Type B pancreatic cell (in vitro differentiated cells): Measurements from ENCODE around the gene TEX14. TPM values are rescaled to one million over a fixed set of nuclear protein-coding genes. Genes with fewer than 3 reads are reported as not detected.
"Not testable (repeated sequence)": the region's sequence is repeated elsewhere in the genome, so short reads cannot be mapped to it uniquely, and the experiment has no call there.

Experiments
- DNase-seq: peaks from one replicate; pipeline ENCODE4 v3.0.0; 2021; ENCODE audit warnings: mixed read lengths; ENCODE audit not compliant: unreplicated experiment; ENCODE audit errors: extremely low spot score
- H3K27ac Mint-ChIP-seq: 2 replicates; pipeline ENCODE4 v1.8.0; 2021; ENCODE audit warnings: mild to moderate bottlenecking, mixed read lengths
- H3K27me3 Mint-ChIP-seq: 2 replicates; pipeline ENCODE4 v1.8.0; 2021; ENCODE audit warnings: mixed read lengths
- H3K36me3 Mint-ChIP-seq: 2 replicates; pipeline ENCODE4 v1.8.0; 2021; ENCODE audit warnings: mixed read lengths
- H3K4me1 Mint-ChIP-seq: one replicate; pipeline ENCODE4 v1.8.0; 2021; ENCODE audit warnings: mixed read lengths; ENCODE audit not compliant: unreplicated experiment
- H3K4me3 Mint-ChIP-seq: 2 replicates; pipeline ENCODE4 v1.8.0; 2021; ENCODE audit warnings: mild to moderate bottlenecking, mixed read lengths
- H3K9me3 Mint-ChIP-seq: 2 replicates; pipeline ENCODE4 v1.8.0; 2021; ENCODE audit warnings: mixed read lengths
- total RNA-seq: library from RNA; stranded (reverse); gene quantifications from 2 replicates; pipeline ENCODE4 v1.2.1, GENCODE V29; 2021; ENCODE audit warnings: low replicate concordance
- TF ChIP-seq, protein P1 (sequence below): fragments of 200-600 bp; sonication (generic); conservative IDR thresholded peaks from 2 replicates; pipeline ENCODE4 v1.5.0; 2021; ENCODE audit warnings: antibody characterized with exemption, mild to moderate bottlenecking

Gene TEX14
- total RNA-seq, 1 donor from 2014 or later = 0.34 TPM

DNA sequence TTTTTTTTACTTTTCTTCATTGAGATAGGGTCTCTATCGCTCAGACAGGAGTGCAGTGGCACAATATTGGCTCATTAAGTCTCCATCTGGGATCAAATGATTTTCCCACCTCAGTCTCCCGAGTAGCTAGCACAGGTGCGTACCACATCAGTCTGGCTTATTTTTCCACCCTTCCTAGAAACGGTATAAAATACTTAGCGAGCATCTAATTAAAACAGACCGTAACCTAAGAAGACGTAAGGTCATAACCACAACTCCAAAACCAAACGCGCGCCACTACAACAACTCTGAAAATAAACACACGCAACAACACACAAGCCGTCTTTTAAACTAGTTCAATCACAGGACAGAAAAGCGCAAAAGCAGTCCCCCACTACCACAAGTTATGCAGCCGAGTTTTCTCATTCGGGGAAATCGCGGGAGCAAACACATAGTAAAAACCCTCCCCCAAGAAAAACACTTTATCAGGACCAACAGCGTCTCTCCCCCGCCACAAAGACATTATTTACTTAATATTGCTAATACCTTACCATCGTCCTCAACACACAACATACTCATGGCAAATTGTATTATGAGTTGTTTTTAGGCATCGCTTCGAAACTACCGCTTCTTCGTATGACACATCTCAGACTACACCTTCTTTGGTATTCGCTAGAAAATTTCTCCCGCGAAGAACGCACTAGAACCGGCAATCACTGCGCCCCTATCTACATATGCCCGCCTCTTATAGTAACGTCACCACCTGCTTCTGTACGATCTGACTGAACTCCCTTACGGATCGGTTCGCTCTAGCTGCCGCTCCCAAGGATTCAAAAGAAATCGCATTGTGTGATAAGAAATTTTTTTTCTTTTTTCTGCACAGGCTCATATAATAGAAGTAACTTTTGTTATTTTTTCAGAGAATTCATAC, 32.8 kb downstream of the TEX14 start:
- peak overlapping the region; percentile 90 for H3K4me3 Mint-ChIP-seq
- DNase-seq = peak; percentile 77

GRCh38 chr17:58657962-58658803, 33.7 kb downstream of the TEX14 start:
- not testable (repeated sequence) for H3K9me3 Mint-ChIP-seq, DNase-seq, H3K36me3 Mint-ChIP-seq, H3K27me3 Mint-ChIP-seq
- H3K27ac Mint-ChIP-seq = peak overlapping the region; percentile 100
- H3K4me3 Mint-ChIP-seq = peak overlapping the region; percentile 90
- peaks cover 13% of the 10 kb centered on the region for H3K4me1 Mint-ChIP-seq

More for the DNA sequence above, 32.8 kb downstream of the TEX14 start:
- TF ChIP-seq, protein P1, sequence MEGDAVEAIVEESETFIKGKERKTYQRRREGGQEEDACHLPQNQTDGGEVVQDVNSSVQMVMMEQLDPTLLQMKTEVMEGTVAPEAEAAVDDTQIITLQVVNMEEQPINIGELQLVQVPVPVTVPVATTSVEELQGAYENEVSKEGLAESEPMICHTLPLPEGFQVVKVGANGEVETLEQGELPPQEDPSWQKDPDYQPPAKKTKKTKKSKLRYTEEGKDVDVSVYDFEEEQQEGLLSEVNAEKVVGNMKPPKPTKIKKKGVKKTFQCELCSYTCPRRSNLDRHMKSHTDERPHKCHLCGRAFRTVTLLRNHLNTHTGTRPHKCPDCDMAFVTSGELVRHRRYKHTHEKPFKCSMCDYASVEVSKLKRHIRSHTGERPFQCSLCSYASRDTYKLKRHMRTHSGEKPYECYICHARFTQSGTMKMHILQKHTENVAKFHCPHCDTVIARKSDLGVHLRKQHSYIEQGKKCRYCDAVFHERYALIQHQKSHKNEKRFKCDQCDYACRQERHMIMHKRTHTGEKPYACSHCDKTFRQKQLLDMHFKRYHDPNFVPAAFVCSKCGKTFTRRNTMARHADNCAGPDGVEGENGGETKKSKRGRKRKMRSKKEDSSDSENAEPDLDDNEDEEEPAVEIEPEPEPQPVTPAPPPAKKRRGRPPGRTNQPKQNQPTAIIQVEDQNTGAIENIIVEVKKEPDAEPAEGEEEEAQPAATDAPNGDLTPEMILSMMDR = no peak
- Mint-ChIP-seq H3K36me3 (no peaks in the 10 kb centered on the region), H3K27me3 (peaks cover 6% of the 10 kb centered on the region), H3K4me1 (peaks cover 13% of the 10 kb centered on the region), H3K27ac (peak overlapping the region; percentile 100), H3K9me3 (peaks cover 4% of the 10 kb centered on the region)

DNA sequence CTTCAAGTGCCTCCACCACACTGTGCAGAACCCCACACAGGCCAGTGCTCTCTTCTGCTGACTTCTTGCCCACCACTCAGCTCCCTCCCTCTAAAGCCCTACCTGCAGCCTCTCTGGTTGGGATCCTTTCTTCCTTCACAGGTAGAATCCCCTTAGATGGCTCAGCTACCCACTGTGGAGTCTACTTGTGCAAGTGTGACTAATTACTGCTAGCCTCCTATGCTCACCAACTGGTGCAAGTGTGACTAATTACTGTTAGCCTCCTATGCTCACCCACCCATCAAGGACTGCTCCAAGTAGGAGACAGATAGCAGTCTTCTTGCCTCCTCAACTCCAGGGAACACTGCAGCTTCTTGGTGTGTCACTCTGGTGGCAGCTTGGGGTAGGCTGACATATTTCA, 43.6 kb downstream of the TEX14 start:
- Mint-ChIP-seq H3K9me3 (no peaks in the 10 kb centered on the region), H3K4me3 (no peak overlapping the region), H3K27me3 (no peaks in the 10 kb centered on the region), H3K27ac (no peak overlapping the region), H3K4me1 (no peaks in the 10 kb centered on the region), H3K36me3 (no peaks in the 10 kb centered on the region)
- DNase-seq = no peak
- TF ChIP-seq, protein P1 = no peak

DNA sequence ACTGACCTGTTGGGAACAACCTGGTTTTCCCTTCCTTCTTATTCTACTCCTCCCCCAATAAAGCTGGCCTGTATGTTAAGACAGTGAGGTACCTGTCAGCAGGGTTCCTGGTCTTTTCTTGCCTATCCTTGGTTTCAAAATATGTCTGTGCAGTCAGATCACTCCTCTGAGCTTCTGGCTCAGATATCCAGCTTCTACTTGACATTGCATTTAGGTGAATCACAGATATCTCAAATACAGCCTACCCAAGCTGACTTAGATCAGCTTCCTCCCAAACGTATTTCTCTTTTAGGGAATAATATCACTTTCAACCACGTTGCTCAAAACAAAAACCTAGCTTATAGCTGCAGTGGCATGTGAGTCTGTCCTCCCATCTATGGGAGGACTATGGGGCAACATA, 48.7 kb downstream of the TEX14 start:
- TF ChIP-seq, protein P1 = no peak
- no peaks in the 10 kb centered on the region for H3K4me1 Mint-ChIP-seq
- no peak for DNase-seq
- H3K9me3 Mint-ChIP-seq = no peaks in the 10 kb centered on the region
- H3K27ac Mint-ChIP-seq = no peak overlapping the region
- no peaks in the 10 kb centered on the region for H3K27me3 Mint-ChIP-seq
- no peaks in the 10 kb centered on the region for H3K36me3 Mint-ChIP-seq
- no peak overlapping the region for H3K4me3 Mint-ChIP-seq

DNA sequence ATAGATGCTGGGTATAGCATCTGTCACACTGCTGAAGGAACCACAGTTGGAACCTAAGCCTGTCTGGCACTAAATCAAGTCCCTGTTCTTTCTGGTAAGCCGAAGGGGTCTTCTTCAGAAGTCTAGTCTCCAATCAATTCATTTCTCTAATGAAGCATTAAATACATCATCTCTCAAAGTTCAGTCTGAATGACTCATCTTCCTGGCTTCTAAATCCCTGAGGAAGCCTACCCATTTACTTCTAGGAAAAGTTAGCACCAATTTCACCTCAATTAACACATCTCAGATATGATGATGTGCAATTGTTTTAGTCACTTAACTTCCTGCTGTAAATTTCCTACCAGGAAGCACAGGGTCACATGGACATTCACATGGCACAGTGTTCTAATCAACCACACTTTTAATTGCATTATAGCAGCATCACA, 49.9 kb downstream of the TEX14 start:
- Mint-ChIP-seq H3K4me1 (no peaks in the 10 kb centered on the region), H3K9me3 (no peaks in the 10 kb centered on the region), H3K27me3 (no peaks in the 10 kb centered on the region), H3K27ac (no peak overlapping the region), H3K4me3 (no peak overlapping the region), H3K36me3 (no peaks in the 10 kb centered on the region)
- TF ChIP-seq, protein P1 = no peak
- DNase-seq = no peak
